Measurements from ENCODE around the gene BIRC6.

The BIRC6 gene

GRCh38 chr2:32383858-32384257 lies 27.0 kb downstream of the BIRC6 start:
- Histone ChIP-seq H3K27me3 (no peaks in the 10 kb centered on the region), H3K9ac (no peak overlapping the region), H3K36me3 (peaks cover 84 to 99% (median 90%) of the 10 kb centered on the region in 11 experiments), H3K4me1 (peaks cover 0 to 38% (median 27%) of the 10 kb centered on the region in 10 experiments; a peak in 15 of 20 replicates), H3K9me3 (replicated peaks in 1 of 11) (no peaks in the 10 kb centered on the region), H3K27ac (peak overlapping the region in 1 of 11 experiments; percentile 8; a peak in 3 of 22 replicates), H3K4me2 (no peak overlapping the region; a peak in 2 of 22 replicates), H4K20me1 (peaks cover 52 to 100% (median 97%) of the 10 kb centered on the region in 11 experiments; a peak in 21 of 22 replicates), H3K4me3 (no peak overlapping the region)
- no peak for TF ChIP-seq Cebpa-rat (IDR thresholded peaks at IDR 0.05)

- Histone ChIP-seq H3K9ac (no peak overlapping the region), H3K9me3 (replicated peaks in 1 of 11) (no peaks in the 10 kb centered on the region), H3K27me3 (no peaks in the 10 kb centered on the region), H3K27ac (peak overlapping the region in 1 of 11 experiments; percentile 0; a peak in 2 of 22 replicates), H3K4me3 (no peak overlapping the region), H3K4me1 (peaks cover 0 to 35% (median 27%) of the 10 kb centered on the region in 10 experiments; a peak in 15 of 20 replicates), H3K36me3 (peaks cover 90 to 99% (median 94%) of the 10 kb centered on the region in 11 experiments), H3K4me2 (peak overlapping the region in 1 of 11 experiments; percentile 24; a peak in 5 of 22 replicates), H4K20me1 (peaks cover 52 to 99% (median 92%) of the 10 kb centered on the region in 11 experiments; a peak in 21 of 22 replicates)
- TF ChIP-seq Cebpa-rat (IDR thresholded peaks at IDR 0.05): peak in 1 of 11 experiments; percentile 53; a peak in 2 of 22 replicates
Observed at GRCh38 chr2:32384529-32384928, 27.7 kb downstream of the BIRC6 start.

GRCh38 chr2:32386739-32387138 lies 29.9 kb downstream of the BIRC6 start:
- peaks cover 90 to 100% (median 97%) of the 10 kb centered on the region in 11 experiments for H3K36me3 ChIP-seq
- H3K27me3 ChIP-seq: no peaks in the 10 kb centered on the region
- H3K27ac ChIP-seq: no peak overlapping the region
- no peak overlapping the region for H3K4me3 ChIP-seq
- TF ChIP-seq Cebpa-rat (IDR thresholded peaks at IDR 0.05): peak in 1 of 11 experiments; percentile 26; a peak in 1 of 22 replicates
- H4K20me1 ChIP-seq: peaks cover 47 to 98% (median 85%) of the 10 kb centered on the region in 11 experiments; a peak in 21 of 22 replicates
- no peak overlapping the region for H3K9ac ChIP-seq
- H3K9me3 ChIP-seq (replicated peaks in 1 of 11): no peaks in the 10 kb centered on the region
- H3K4me2 ChIP-seq: no peak overlapping the region; a peak in 1 of 22 replicates
- H3K4me1 ChIP-seq: peaks cover 0 to 25% (median 17%) of the 10 kb centered on the region in 10 experiments; a peak in 15 of 20 replicates

- Histone ChIP-seq H3K36me3 (peaks cover 83 to 99% (median 91%) of the 10 kb centered on the region in 11 experiments), H3K27me3 (no peaks in the 10 kb centered on the region), H3K4me1 (0 out of 20 replicates have a peak, but pooled peaks cover 0 to 5% (median 0%) of the 10 kb centered on the region in 10 experiments), H3K27ac (no peak overlapping the region), H3K4me3 (no peak overlapping the region), H3K4me2 (no peak overlapping the region), H3K9me3 (replicated peaks in 1 of 11) (no peaks in the 10 kb centered on the region), H3K9ac (no peak overlapping the region), H4K20me1 (peaks cover 6 to 78% (median 38%) of the 10 kb centered on the region in 11 experiments; a peak in 16 of 22 replicates)
- no peak for TF ChIP-seq Cebpa-rat (IDR thresholded peaks at IDR 0.05)
Observed at GRCh38 chr2:32399221-32399620, 42.4 kb downstream of the BIRC6 start.

- no peaks in the 10 kb centered on the region for H3K27me3 ChIP-seq
- H3K9me3 ChIP-seq (replicated peaks in 1 of 11): no peaks in the 10 kb centered on the region
- H4K20me1 ChIP-seq: peaks cover 11 to 70% (median 33%) of the 10 kb centered on the region in 11 experiments; a peak in 16 of 22 replicates
- no peak overlapping the region for H3K4me2 ChIP-seq
- no peak overlapping the region for H3K4me3 ChIP-seq
- 0 out of 20 replicates have a peak, but pooled peaks cover 0 to 5% (median 0%) of the 10 kb centered on the region in 10 experiments for H3K4me1 ChIP-seq
- no peak overlapping the region for H3K9ac ChIP-seq
- H3K27ac ChIP-seq: no peak overlapping the region
- peaks cover 85 to 99% (median 92%) of the 10 kb centered on the region in 11 experiments for H3K36me3 ChIP-seq
- TF ChIP-seq Cebpa-rat (IDR thresholded peaks at IDR 0.05): no peak
Observed at GRCh38 chr2:32402091-32402490, 45.3 kb downstream of the BIRC6 start.

- Histone ChIP-seq H3K4me2 (no peak overlapping the region), H3K4me1 (0 out of 20 replicates have a peak, but pooled peaks cover 0 to 5% (median 0%) of the 10 kb centered on the region in 10 experiments), H4K20me1 (peaks cover 6 to 72% (median 32%) of the 10 kb centered on the region in 11 experiments; a peak in 14 of 22 replicates), H3K4me3 (no peak overlapping the region), H3K27me3 (no peaks in the 10 kb centered on the region), H3K27ac (no peak overlapping the region), H3K9me3 (replicated peaks in 1 of 11) (no peaks in the 10 kb centered on the region), H3K9ac (no peak overlapping the region), H3K36me3 (peaks cover 84 to 99% (median 94%) of the 10 kb centered on the region in 11 experiments)
- TF ChIP-seq Cebpa-rat (IDR thresholded peaks at IDR 0.05): no peak
Observed at GRCh38 chr2:32403782-32404181, 47.0 kb downstream of the BIRC6 start.

- TF ChIP-seq Cebpa-rat (IDR thresholded peaks at IDR 0.05): no peak
- Histone ChIP-seq H3K27me3 (no peaks in the 10 kb centered on the region), H3K4me2 (no peak overlapping the region), H4K20me1 (peaks cover 0 to 68% (median 25%) of the 10 kb centered on the region in 11 experiments; a peak in 13 of 22 replicates), H3K4me1 (0 out of 20 replicates have a peak, but pooled peaks cover 0 to 5% (median 0%) of the 10 kb centered on the region in 10 experiments), H3K27ac (no peak overlapping the region), H3K4me3 (no peak overlapping the region), H3K36me3 (peaks cover 83 to 99% (median 93%) of the 10 kb centered on the region in 11 experiments), H3K9me3 (replicated peaks in 1 of 11) (no peaks in the 10 kb centered on the region), H3K9ac (no peak overlapping the region)
Observed at GRCh38 chr2:32404691-32405090, 47.9 kb downstream of the BIRC6 start.

- no peaks in the 10 kb centered on the region for H3K9me3 ChIP-seq (replicated peaks in 1 of 11)
- no peak overlapping the region for H3K4me3 ChIP-seq
- no peaks in the 10 kb centered on the region for H3K4me1 ChIP-seq
- H3K36me3 ChIP-seq: peaks cover 71 to 97% (median 90%) of the 10 kb centered on the region in 11 experiments
- peaks cover 28 to 84% (median 54%) of the 10 kb centered on the region in 11 experiments; a peak in 21 of 22 replicates for H4K20me1 ChIP-seq
- no peak for TF ChIP-seq Cebpa-rat (IDR thresholded peaks at IDR 0.05)
- no peaks in the 10 kb centered on the region for H3K27me3 ChIP-seq
- no peak overlapping the region for H3K9ac ChIP-seq
- no peak overlapping the region for H3K4me2 ChIP-seq
- H3K27ac ChIP-seq: no peak overlapping the region
Observed at GRCh38 chr2:32416519-32416918, 59.7 kb downstream of the BIRC6 start.

- TF ChIP-seq Cebpa-rat (IDR thresholded peaks at IDR 0.05): peak in 9 of 11 experiments; percentile 34 to 85 (median 59); a peak in 14 of 22 replicates
- Histone ChIP-seq H3K9ac (no peak overlapping the region), H3K4me2 (no peak overlapping the region), H3K9me3 (replicated peaks in 1 of 11) (no peaks in the 10 kb centered on the region), H3K4me1 (peaks cover 0 to 7% (median under 1%) of the 10 kb centered on the region in 10 experiments; a peak in 5 of 20 replicates), H3K27ac (0 out of 22 replicates have a peak overlapping the region, but pooled peaks of 1 of the 11 experiments have one; percentile 13), H3K27me3 (no peaks in the 10 kb centered on the region), H3K36me3 (peaks cover 70 to 97% (median 87%) of the 10 kb centered on the region in 11 experiments), H3K4me3 (no peak overlapping the region), H4K20me1 (peaks cover 34 to 86% (median 57%) of the 10 kb centered on the region in 11 experiments; a peak in 21 of 22 replicates)
Observed at GRCh38 chr2:32417659-32418058, 60.8 kb downstream of the BIRC6 start.
